T-cell (primary cell): ENCODE measurements around the gene MAPKAP1. TPM values are rescaled to one million over a fixed set of nuclear protein-coding genes. Genes with fewer than 3 reads are reported as not detected.

Experiments
- ATAC-seq, 4 experiments: fragments of 200-7000 bp in 3 of 4; fragments of 150-1000 bp in 1 of 4; cut with Tn5 transposase; replicated peaks in 1 of 4; 1 replicate in 3 of 4; 2 replicates in 1 of 4; pipeline ENCODE4 v1.10.0; 2021; ENCODE audit warnings: moderate library complexity in 3 of 4, mild to moderate bottlenecking in 2 of 4, moderate number of reproducible peaks in 1 of 4
- CTCF ChIA-PET, 2 donors: fragments of 300-600 bp; sonication (Branson Sonifier 250); formaldehyde crosslinking; loops; one replicate each; lab custom pipeline; 2022; ENCODE audit warnings: antibody characterized with exemption in 2 of 2; lab: Charles Lee
- POLR2A ChIA-PET, 2 donors: fragments of 300-600 bp; sonication (Branson Sonifier 250); formaldehyde crosslinking; loops; one replicate each; lab custom pipeline; 2022; ENCODE audit warnings: antibody characterized with exemption in 2 of 2; lab: Charles Lee
- DNase-seq, 35 experiments: peaks; one replicate each; pipeline versions ENCODE4 v3.0.0 to v3.0.0-alpha.2; 2013 to 2023
- H3K27ac ChIP-seq: one replicate; pipeline ENCODE4 v1.5.1; 2013; ENCODE audit warnings: low read length
- H3K27me3 ChIP-seq, 2 experiments: replicated peaks in 1 of 2; 1 replicate in 1 of 2; 2 replicates in 1 of 2; pipeline versions ENCODE4 v1.6.1 to v1.7.0; 2013; ENCODE audit warnings: low read length in 1 of 2, mixed read lengths in 1 of 2; ENCODE audit not compliant: control insufficient read depth in 2 of 2, insufficient read depth in 2 of 2; ENCODE audit errors: extremely low read depth in 1 of 2
- H3K36me3 ChIP-seq, 2 donors: 1 replicate in 1 of 2; 2 replicates in 1 of 2; pipeline versions ENCODE4 v1.6.1 to v1.7.0; 2013; ENCODE audit warnings: low read length in 1 of 2; ENCODE audit not compliant: control insufficient read depth in 2 of 2, insufficient read depth in 1 of 2; ENCODE audit errors: extremely low read depth in 1 of 2
- H3K4me1 ChIP-seq, 2 experiments: 1 replicate in 1 of 2; 2 replicates in 1 of 2; pipeline versions ENCODE4 v1.6.1 to v1.7.0; 2013; ENCODE audit warnings: low read length in 2 of 2, mixed read lengths in 1 of 2; ENCODE audit not compliant: insufficient read depth in 2 of 2, control insufficient read depth in 1 of 2; ENCODE audit errors: extremely low read depth in 1 of 2
- H3K4me3 ChIP-seq, 2 donors: 1 replicate in 1 of 2; 2 replicates in 1 of 2; pipeline versions ENCODE4 v1.5.1 to v1.7.0; 2013; ENCODE audit warnings: mild to moderate bottlenecking in 2 of 2, low read length in 1 of 2, moderate library complexity in 1 of 2; ENCODE audit not compliant: control insufficient read depth in 1 of 2; ENCODE audit errors: extremely low read depth in 1 of 2
- H3K9me3 ChIP-seq: 2 replicates; pipeline ENCODE4 v1.7.0; 2013
- H3K27ac Mint-ChIP-seq, 2 donors: one replicate each; pipeline ENCODE4 v1.8.0; 2020 to 2021; ENCODE audit warnings: mild to moderate bottlenecking in 2 of 2, mixed read lengths in 2 of 2
- H3K27me3 Mint-ChIP-seq, 2 donors: one replicate each; pipeline ENCODE4 v1.8.0; 2021 to 2022; ENCODE audit warnings: mixed read lengths in 2 of 2
- H3K36me3 Mint-ChIP-seq: one replicate; pipeline ENCODE4 v1.8.0; 2021; ENCODE audit warnings: mixed read lengths
- H3K4me1 Mint-ChIP-seq, 3 donors: one replicate each; pipeline ENCODE4 v1.8.0; 2020 to 2022; ENCODE audit warnings: mixed read lengths in 3 of 3, mild to moderate bottlenecking in 1 of 3
- H3K4me3 Mint-ChIP-seq, 3 donors: one replicate each; pipeline ENCODE4 v1.8.0; 2020 to 2022; ENCODE audit warnings: mild to moderate bottlenecking in 3 of 3, mixed read lengths in 3 of 3, moderate library complexity in 3 of 3
- H3K9me3 Mint-ChIP-seq, 3 donors: one replicate each; pipeline ENCODE4 v1.8.0; 2020 to 2022; ENCODE audit warnings: mixed read lengths in 3 of 3
- WGBS: methylation state at CpG from one replicate; pipeline ENCODE4 v1.1.5; 2013; ENCODE audit warnings: missing lambda C conversion rate; ENCODE audit not compliant: insufficient coverage; 5-methylcytosine and 5-hydroxymethylcytosine counted together
- total RNA-seq, 35 experiments: library from RNA in 6 of 35; stranded (reverse) in 6 of 35; fragments of 120-200 nt in 1 of 35; gene quantifications; one replicate each; pipeline versions ENCODE4 v1.2.1 to v1.2.4 and lab custom pipeline; 2013 to 2026

MAPKAP1 gene
- total RNA-seq (10 to 100 TPM; 50.2 to 60.3 (median 55.6) TPM), total RNA-seq (lab: John Stamatoyannopoulos, UW) (49.0 to 150 (median 73.9) reads per million in 29 experiments)
- total RNA-seq (2013), result 58.5 TPM

GRCh38 chr9:125706651-125707471 is at the start of gene MAPKAP1:
MAPKAP1 (minus strand) TSS chr9:125707208; CDS start chr9:125672574, 34,634 bp downstream.
- ChIA-PET CTCF (interaction anchor here in 1 of 2 donors (0.7 to 0.9 kb wide), 2 partner anchors 94 to 148 kb away, joined by 3 read pairs; no protein-coding TSS in a partner anchor), POLR2A (interaction anchor here in 1 of 2 donors (0.6 kb wide), 1 partner anchor 57 kb away, joined by 5 read pairs; no protein-coding TSS in a partner anchor)
- Histone ChIP-seq H3K27me3 (peaks cover 0 to 7% of the 10 kb centered on the region in 2 experiments), H3K27ac (peak within 1 kb of the TSS; percentile 59), H3K9me3 (no peaks in the 10 kb centered on the region), H3K4me3 (peak within 1 kb of the TSS; percentile 63 to 75), H3K4me1 (peaks cover 12 to 24% of the 10 kb centered on the region in 2 experiments), H3K36me3 (no peaks in the 10 kb centered on the region)
- Mint-ChIP-seq H3K36me3 (peaks cover 6% of the 10 kb centered on the region), H3K4me1 (peaks cover 33 to 45% (median 38%) of the 10 kb centered on the region in 3 donors), H3K27ac (peak within 1 kb of the TSS; percentile 84 to 88), H3K27me3 (peaks cover 0 to 2% of the 10 kb centered on the region in 2 donors), H3K9me3 (no peaks in the 10 kb centered on the region), H3K4me3 (peak within 1 kb of the TSS; percentile 79 to 83 (median 81))
- WGBS, result under 1% methylated on average over 62 of the region's 63 CpGs
- ATAC-seq (peak; percentile 98 to 99 (median 98)), DNase-seq (peak; percentile 81 to 95 (median 88))

GRCh38 chr9:125756518-125756917 is 49.5 kb upstream of the MAPKAP1 start:
- H3K4me3 Mint-ChIP-seq, result no peak overlapping the region
- Histone ChIP-seq H3K4me3 (no peak overlapping the region), H3K4me1 (no peaks in the 10 kb centered on the region), H3K9me3 (no peaks in the 10 kb centered on the region), H3K27me3 (no peaks in the 10 kb centered on the region), H3K36me3 (no peaks in the 10 kb centered on the region), H3K27ac (no peak overlapping the region)
- WGBS, result no CpG with 5 or more reads among the region's 4 CpGs
- ATAC-seq, result no peak
- no peaks in the 10 kb centered on the region for H3K9me3 Mint-ChIP-seq
- CTCF ChIA-PET, result interaction anchor here in 1 of 2 donors (0.5 kb wide), 1 partner anchor 68 kb away, joined by 3 read pairs; no protein-coding TSS in a partner anchor
- peaks cover 3% of the 10 kb centered on the region for H3K36me3 Mint-ChIP-seq
- peaks cover 0 to 2% of the 10 kb centered on the region in 2 donors for H3K27me3 Mint-ChIP-seq
- H3K4me1 Mint-ChIP-seq, result peaks cover 13 to 33% (median 25%) of the 10 kb centered on the region in 3 donors
- no peak overlapping the region for H3K27ac Mint-ChIP-seq
- DNase-seq, result no peak
- POLR2A ChIA-PET, result interaction anchor here in 1 of 2 donors (0.6 kb wide), 1 partner anchor 28 kb away, joined by 3 read pairs; no protein-coding TSS in a partner anchor

GRCh38 chr9:125755340-125755739 is 48.3 kb upstream of the MAPKAP1 start:
- Histone ChIP-seq H3K4me3 (no peak overlapping the region), H3K9me3 (no peaks in the 10 kb centered on the region), H3K4me1 (no peaks in the 10 kb centered on the region), H3K27ac (no peak overlapping the region), H3K27me3 (no peaks in the 10 kb centered on the region), H3K36me3 (no peaks in the 10 kb centered on the region)
- peaks cover 3% of the 10 kb centered on the region for H3K36me3 Mint-ChIP-seq
- ATAC-seq, result no peak
- H3K9me3 Mint-ChIP-seq, result no peaks in the 10 kb centered on the region
- peaks cover 0 to 2% of the 10 kb centered on the region in 2 donors for H3K27me3 Mint-ChIP-seq
- WGBS, result 80% methylated on average over 1 of the region's 1 CpG
- ChIA-PET CTCF (interaction anchor here in 1 of 2 donors (0.6 kb wide), 2 partner anchors 10 to 546 kb away, joined by 3 to 4 read pairs; no protein-coding TSS in a partner anchor), POLR2A (interaction anchor here in 1 of 2 donors (0.6 kb wide), 2 partner anchors 12 to 173 kb away, joined by 8 read pairs; no protein-coding TSS in a partner anchor)
- no peak overlapping the region for H3K4me3 Mint-ChIP-seq
- no peak overlapping the region for H3K27ac Mint-ChIP-seq
- peaks cover 18 to 36% (median 29%) of the 10 kb centered on the region in 3 donors for H3K4me1 Mint-ChIP-seq
- DNase-seq, result no peak

GRCh38 chr9:125754096-125754495 is 47.1 kb upstream of the MAPKAP1 start:
- Histone ChIP-seq H3K27ac (no peak overlapping the region), H3K27me3 (no peaks in the 10 kb centered on the region), H3K4me1 (no peaks in the 10 kb centered on the region), H3K4me3 (no peak overlapping the region), H3K36me3 (no peaks in the 10 kb centered on the region), H3K9me3 (no peaks in the 10 kb centered on the region)
- no peak overlapping the region for H3K4me3 Mint-ChIP-seq
- H3K27ac Mint-ChIP-seq, result no peak overlapping the region
- H3K36me3 Mint-ChIP-seq, result peaks cover 3% of the 10 kb centered on the region
- no peaks in the 10 kb centered on the region for H3K9me3 Mint-ChIP-seq
- DNase-seq, result no peak
- ATAC-seq, result no peak
- peaks cover 15 to 43% (median 33%) of the 10 kb centered on the region in 3 donors for H3K4me1 Mint-ChIP-seq
- POLR2A ChIA-PET, result no interaction called here
- no peaks in the 10 kb centered on the region for H3K27me3 Mint-ChIP-seq
- CTCF ChIA-PET, result no interaction called here
- no CpG with 5 or more reads among the region's 2 CpGs for WGBS

- Histone ChIP-seq H3K27ac (no peak overlapping the region), H3K4me1 (peaks cover 2 to 6% of the 10 kb centered on the region in 2 experiments), H3K4me3 (no peak overlapping the region), H3K27me3 (no peaks in the 10 kb centered on the region), H3K9me3 (no peaks in the 10 kb centered on the region), H3K36me3 (no peaks in the 10 kb centered on the region)
- Mint-ChIP-seq H3K27me3 (no peaks in the 10 kb centered on the region), H3K36me3 (peaks cover 3% of the 10 kb centered on the region), H3K4me1 (peaks cover 17 to 46% (median 32%) of the 10 kb centered on the region in 3 donors), H3K4me3 (no peak overlapping the region), H3K9me3 (no peaks in the 10 kb centered on the region), H3K27ac (peak overlapping the region in 1 of 2 donors; percentile 11)
- DNase-seq, result no peak
- POLR2A ChIA-PET, result no interaction called here
- no CpG with 5 or more reads among the region's 3 CpGs for WGBS
- no peak for ATAC-seq
- CTCF ChIA-PET, result no interaction called here
Observed at GRCh38 chr9:125752070-125752628, 45.1 kb upstream of the MAPKAP1 start.

- no peak overlapping the region for H3K27ac ChIP-seq
- peak overlapping the region in 2 of 3 donors; percentile 28 to 93 for H3K4me3 Mint-ChIP-seq
- no peak overlapping the region for H3K4me3 ChIP-seq
Observed at GRCh38 chr9:125750627-125751011, 43.6 kb upstream of the MAPKAP1 start.

More at GRCh38 chr9:125750627-125751011, 43.6 kb upstream of the MAPKAP1 start:
- H3K27me3 Mint-ChIP-seq, result no peaks in the 10 kb centered on the region
- Histone ChIP-seq H3K36me3 (no peaks in the 10 kb centered on the region), H3K9me3 (no peaks in the 10 kb centered on the region), H3K4me1 (peaks cover 2 to 12% of the 10 kb centered on the region in 2 experiments), H3K27me3 (no peaks in the 10 kb centered on the region)
- H3K9me3 Mint-ChIP-seq, result no peaks in the 10 kb centered on the region
- POLR2A ChIA-PET, result no interaction called here
- H3K36me3 Mint-ChIP-seq, result peaks cover 3% of the 10 kb centered on the region
- CTCF ChIA-PET, result interaction anchor here in 1 of 2 donors (0.6 kb wide), 1 partner anchor 956 kb away, joined by 3 read pairs; no protein-coding TSS in a partner anchor
- DNase-seq, result no peak
- H3K27ac Mint-ChIP-seq, result peak overlapping the region in 1 of 2 donors; percentile 1
- ATAC-seq, result no peak
- H3K4me1 Mint-ChIP-seq, result peaks cover 20 to 48% (median 31%) of the 10 kb centered on the region in 3 donors
- WGBS, result 78% methylated on average over 3 of the region's 6 CpGs
